ENCODE measurements around the gene CUBN.
"Not testable (repeated sequence)": the region's sequence is repeated elsewhere in the genome, so short reads cannot be mapped to it uniquely, and the experiment has no call there.

CUBN gene

DNA sequence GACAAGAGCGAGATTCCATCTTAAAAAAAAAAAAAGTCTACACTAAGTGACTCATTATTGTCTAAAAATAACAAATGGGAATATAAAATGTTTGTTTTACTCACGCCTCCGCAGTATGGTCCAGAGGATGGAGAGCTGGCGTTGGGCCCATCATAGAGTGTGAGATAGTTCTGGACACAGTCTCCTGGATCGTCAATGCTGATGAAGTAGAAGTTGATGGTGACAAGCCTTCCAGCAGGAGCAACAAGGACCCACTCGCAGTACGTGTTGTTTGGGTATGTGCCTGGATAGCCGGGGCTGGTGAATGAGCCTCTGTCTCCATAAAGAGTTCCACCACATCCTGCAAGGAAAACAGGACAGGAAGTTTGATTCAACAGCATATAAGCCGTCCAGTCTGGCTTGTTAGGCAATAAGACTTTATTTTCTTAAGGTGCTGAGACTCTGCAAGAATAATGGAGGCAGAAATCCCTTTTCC is 300.9 kb downstream of the CUBN start:
- TF ChIP-seq POLR2AphosphoS5 (IDR thresholded peaks at IDR 0.05; ENCODE audit: borderline replicate concordance, low read depth, low read length) (no peak), FOXP2 (optimal IDR thresholded peaks at IDR 0.05; ENCODE audit: control extremely low read depth, extremely low read length, insufficient read depth) (no peak), EZH2 (IDR thresholded peaks at IDR 0.05) (no peak)
- no peak overlapping the region for H3K9ac ChIP-seq (ENCODE audit: insufficient read length)
- H3K9me3 ChIP-seq (ENCODE audit: low read depth, low read length), result no peaks in the 10 kb centered on the region
- no peak for DNase-seq (ENCODE audit: low read depth, low spot score)
- H3K36me3 ChIP-seq (ENCODE audit: insufficient read depth, low read length), result no peaks in the 10 kb centered on the region
- no peak overlapping the region for H3K27ac ChIP-seq
- H3K4me3 ChIP-seq, result no peak overlapping the region

DNA sequence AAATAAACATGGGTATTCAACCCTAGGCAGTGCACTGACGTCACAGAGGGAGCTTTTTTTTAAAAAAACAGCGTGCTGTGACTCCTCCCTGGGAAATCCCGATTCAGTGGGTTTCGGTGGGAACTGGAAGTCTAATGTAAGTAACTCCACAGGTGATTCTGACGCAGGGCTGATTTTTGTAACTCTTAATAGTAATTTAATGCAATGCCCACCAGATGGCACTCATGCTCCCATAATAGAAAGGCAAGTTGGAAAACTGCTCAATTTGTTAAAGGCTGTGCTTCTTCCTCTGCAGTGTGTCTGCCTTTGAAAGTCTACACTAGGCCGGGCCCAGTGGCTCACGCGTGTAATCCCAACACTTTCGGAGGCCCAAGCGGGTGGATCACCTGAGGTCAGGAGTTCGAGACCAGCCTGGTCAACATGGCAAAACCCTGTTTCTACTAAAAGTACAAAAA is 301.5 kb downstream of the CUBN start:
- no peaks in the 10 kb centered on the region for H3K36me3 ChIP-seq (ENCODE audit: insufficient read depth, low read length)
- H3K4me3 ChIP-seq, result no peak overlapping the region
- H3K9me3 ChIP-seq (ENCODE audit: low read depth, low read length), result no peaks in the 10 kb centered on the region
- no peak overlapping the region for H3K9ac ChIP-seq (ENCODE audit: insufficient read length)
- no peak overlapping the region for H3K27ac ChIP-seq
- peak; percentile 37 for DNase-seq (ENCODE audit: low read depth, low spot score)
- no peak for TF ChIP-seq FOXP2 (optimal IDR thresholded peaks at IDR 0.05; ENCODE audit: control extremely low read depth, extremely low read length, insufficient read depth)
- TF ChIP-seq EZH2 (IDR thresholded peaks at IDR 0.05), result no peak
- no peak for TF ChIP-seq POLR2AphosphoS5 (IDR thresholded peaks at IDR 0.05; ENCODE audit: borderline replicate concordance, low read depth, low read length)

DNA sequence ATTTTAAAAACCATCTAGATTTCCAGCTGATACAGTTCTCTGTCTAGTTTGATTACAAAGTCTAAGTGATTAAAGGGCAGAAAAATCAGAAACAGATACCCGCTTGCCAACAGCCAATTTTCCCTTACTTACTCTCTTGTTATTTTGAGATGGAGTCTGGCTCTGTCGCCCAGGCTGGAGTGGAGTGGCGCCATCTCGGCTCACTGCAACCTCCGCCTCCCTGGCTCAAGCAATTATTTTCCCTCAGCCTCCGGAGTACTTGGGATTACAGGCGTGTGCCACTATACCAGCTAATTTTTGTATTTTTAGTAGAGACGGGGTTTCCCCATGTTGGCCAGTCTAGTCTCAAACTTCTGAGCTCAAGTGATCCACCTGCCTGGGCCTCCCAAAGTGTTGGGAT is 302.1 kb downstream of the CUBN start:
- H3K36me3 ChIP-seq (ENCODE audit: insufficient read depth, low read length); H3K4me3 ChIP-seq; H3K27ac ChIP-seq; DNase-seq (ENCODE audit: low read depth, low spot score); H3K9ac ChIP-seq (ENCODE audit: insufficient read length); H3K9me3 ChIP-seq (ENCODE audit: low read depth, low read length): not testable (repeated sequence)

DNA sequence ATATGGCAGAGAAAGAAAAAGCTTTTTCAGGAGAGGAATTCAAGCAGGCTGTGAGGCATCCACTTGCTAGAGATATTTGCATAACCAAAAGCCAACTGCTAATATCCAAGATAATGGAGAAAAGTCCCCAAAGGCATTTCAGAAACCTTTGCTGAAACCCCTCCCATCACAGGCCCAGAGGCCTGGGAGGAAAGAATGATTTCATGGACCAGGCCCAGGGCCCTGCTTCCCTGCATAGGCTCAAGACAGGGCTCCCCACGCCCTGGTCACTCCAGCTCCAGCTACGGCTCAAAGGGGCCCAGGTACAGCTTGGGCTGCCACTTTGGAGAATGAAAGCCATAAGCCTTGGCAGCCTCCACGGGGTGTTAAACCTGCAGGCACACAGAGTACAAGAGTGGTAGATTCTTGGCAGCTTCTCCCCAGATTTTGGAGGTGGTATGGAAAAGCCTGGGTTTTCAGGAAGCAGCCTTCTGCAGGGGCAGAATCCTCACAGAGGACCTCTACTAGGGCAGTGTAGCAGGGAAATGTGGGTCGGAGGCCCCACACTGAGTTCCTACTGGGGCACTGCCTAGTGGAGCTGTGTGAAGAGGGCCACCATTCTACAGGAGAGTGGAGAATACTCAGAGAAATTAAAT is 306.8 kb downstream of the CUBN start:
- no peak for TF ChIP-seq EZH2 (IDR thresholded peaks at IDR 0.05)
- TF ChIP-seq FOXP2 (optimal IDR thresholded peaks at IDR 0.05; ENCODE audit: control extremely low read depth, extremely low read length, insufficient read depth), result no peak
- TF ChIP-seq POLR2AphosphoS5 (IDR thresholded peaks at IDR 0.05; ENCODE audit: borderline replicate concordance, low read depth, low read length), result no peak
- Histone ChIP-seq H3K9me3 (ENCODE audit: low read depth, low read length) (no peaks in the 10 kb centered on the region), H3K9ac (ENCODE audit: insufficient read length) (no peak overlapping the region), H3K36me3 (ENCODE audit: insufficient read depth, low read length) (no peaks in the 10 kb centered on the region), H3K4me3 (no peak overlapping the region), H3K27ac (no peak overlapping the region)
- DNase-seq (ENCODE audit: low read depth, low spot score), result no peak

DNA sequence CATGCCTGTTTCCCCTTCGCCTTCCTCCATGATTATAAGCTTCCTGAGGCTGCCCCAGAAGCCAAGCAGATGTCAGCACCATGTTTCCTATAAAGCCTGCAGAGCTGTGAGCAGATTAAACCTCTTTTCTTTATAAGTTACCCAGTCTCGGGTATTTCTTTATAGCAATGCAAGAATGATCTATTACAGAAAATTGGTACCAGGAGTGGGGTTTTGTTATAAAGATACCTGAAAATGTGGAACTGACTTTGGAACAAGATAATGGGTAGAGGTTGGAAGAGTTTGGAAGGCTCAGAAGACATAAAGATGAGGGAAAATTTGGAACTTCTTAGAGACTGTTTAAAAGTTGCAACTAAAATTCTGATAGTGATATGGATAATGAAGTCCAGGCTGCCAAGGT is 307.6 kb downstream of the CUBN start:
- no peak overlapping the region for H3K27ac ChIP-seq
- no peaks in the 10 kb centered on the region for H3K36me3 ChIP-seq (ENCODE audit: insufficient read depth, low read length)
- no peak for DNase-seq (ENCODE audit: low read depth, low spot score)
- H3K4me3 ChIP-seq, result no peak overlapping the region
- no peak for TF ChIP-seq FOXP2 (optimal IDR thresholded peaks at IDR 0.05; ENCODE audit: control extremely low read depth, extremely low read length, insufficient read depth)
- TF ChIP-seq POLR2AphosphoS5 (IDR thresholded peaks at IDR 0.05; ENCODE audit: borderline replicate concordance, low read depth, low read length), result no peak
- TF ChIP-seq EZH2 (IDR thresholded peaks at IDR 0.05), result no peak
- no peak overlapping the region for H3K9ac ChIP-seq (ENCODE audit: insufficient read length)
- H3K9me3 ChIP-seq (ENCODE audit: low read depth, low read length), result no peaks in the 10 kb centered on the region

DNA sequence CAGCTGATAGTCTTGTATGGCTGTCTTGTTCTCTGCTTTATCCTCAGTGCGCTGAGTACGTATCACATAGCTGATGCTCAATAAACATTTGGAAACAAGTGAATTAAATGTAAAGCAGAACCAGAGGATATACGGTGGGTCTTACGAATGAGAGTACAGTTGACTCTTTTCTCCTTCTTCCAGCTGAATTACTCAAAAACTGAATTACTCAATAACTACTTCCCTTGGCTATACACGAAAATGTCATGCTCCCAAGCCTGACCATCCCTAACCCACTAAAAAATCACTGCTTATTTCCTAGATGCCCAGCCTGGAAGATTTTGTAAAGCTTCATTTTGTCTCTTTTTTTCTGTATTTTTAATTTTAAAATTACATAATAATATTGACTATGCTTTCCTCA is 309.2 kb downstream of the CUBN start:
- Histone ChIP-seq H3K4me3 (no peak overlapping the region), H3K36me3 (ENCODE audit: insufficient read depth, low read length) (no peaks in the 10 kb centered on the region), H3K27ac (no peak overlapping the region), H3K9ac (ENCODE audit: insufficient read length) (no peak overlapping the region), H3K9me3 (ENCODE audit: low read depth, low read length) (no peaks in the 10 kb centered on the region)
- TF ChIP-seq POLR2AphosphoS5 (IDR thresholded peaks at IDR 0.05; ENCODE audit: borderline replicate concordance, low read depth, low read length) (no peak), EZH2 (IDR thresholded peaks at IDR 0.05) (no peak), FOXP2 (optimal IDR thresholded peaks at IDR 0.05; ENCODE audit: control extremely low read depth, extremely low read length, insufficient read depth) (no peak)
- no peak for DNase-seq (ENCODE audit: low read depth, low spot score)

DNA sequence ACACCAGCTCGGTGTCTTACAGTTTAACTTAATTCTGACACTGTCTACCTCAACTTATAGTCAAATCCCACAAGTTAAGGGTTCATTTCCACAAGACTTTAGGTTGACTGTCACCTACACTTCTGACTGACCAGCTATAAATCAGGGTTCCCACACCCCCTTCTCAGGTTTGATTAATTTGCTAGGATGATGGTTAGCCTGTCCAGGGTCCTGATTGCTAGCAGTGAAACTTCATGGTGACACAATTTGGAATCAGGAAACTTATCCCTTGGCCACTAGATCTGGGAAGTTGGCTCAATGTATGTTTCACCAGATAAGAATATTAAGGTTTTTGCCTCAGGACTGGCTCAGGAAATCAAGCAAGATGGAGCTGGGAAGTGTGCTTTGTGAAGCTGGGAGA is 309.6 kb downstream of the CUBN start:
- H3K27ac ChIP-seq, result no peak overlapping the region
- TF ChIP-seq EZH2 (IDR thresholded peaks at IDR 0.05) (no peak), FOXP2 (optimal IDR thresholded peaks at IDR 0.05; ENCODE audit: control extremely low read depth, extremely low read length, insufficient read depth) (no peak), POLR2AphosphoS5 (IDR thresholded peaks at IDR 0.05; ENCODE audit: borderline replicate concordance, low read depth, low read length) (no peak)
- no peak for DNase-seq (ENCODE audit: low read depth, low spot score)

DNA sequence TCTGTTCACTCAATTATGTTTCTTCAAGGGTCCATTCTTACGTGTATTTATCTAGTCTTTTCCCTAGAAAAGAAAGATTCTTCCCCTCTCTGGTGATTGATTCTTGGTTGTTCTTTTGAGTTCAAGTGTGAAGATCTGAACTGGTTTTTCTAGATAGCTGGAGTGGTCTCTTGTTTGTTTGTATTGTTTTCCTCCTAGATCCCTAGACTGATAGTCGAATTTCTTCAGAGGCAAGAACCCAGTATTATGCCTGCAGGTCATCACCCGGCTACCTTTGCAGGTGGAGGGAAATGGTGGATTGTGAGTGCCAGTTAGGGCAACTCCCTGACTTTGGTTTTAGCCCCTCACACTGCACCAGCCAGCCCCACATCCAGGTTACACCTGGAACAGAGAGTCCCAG is 310.2 kb downstream of the CUBN start:
- TF ChIP-seq EZH2 (IDR thresholded peaks at IDR 0.05), result no peak
- no peak for TF ChIP-seq POLR2AphosphoS5 (IDR thresholded peaks at IDR 0.05; ENCODE audit: borderline replicate concordance, low read depth, low read length)
- no peak for TF ChIP-seq FOXP2 (optimal IDR thresholded peaks at IDR 0.05; ENCODE audit: control extremely low read depth, extremely low read length, insufficient read depth)
- Histone ChIP-seq H3K27ac (no peak overlapping the region), H3K4me3 (no peak overlapping the region), H3K36me3 (ENCODE audit: insufficient read depth, low read length) (no peaks in the 10 kb centered on the region), H3K9ac (ENCODE audit: insufficient read length) (no peak overlapping the region), H3K9me3 (ENCODE audit: low read depth, low read length) (no peaks in the 10 kb centered on the region)
- DNase-seq (ENCODE audit: low read depth, low spot score), result no peak

More for the DNA sequence above, 309.6 kb downstream of the CUBN start:
- Histone ChIP-seq H3K9ac (ENCODE audit: insufficient read length) (no peak overlapping the region), H3K36me3 (ENCODE audit: insufficient read depth, low read length) (no peaks in the 10 kb centered on the region), H3K4me3 (no peak overlapping the region), H3K9me3 (ENCODE audit: low read depth, low read length) (no peaks in the 10 kb centered on the region)

DNA sequence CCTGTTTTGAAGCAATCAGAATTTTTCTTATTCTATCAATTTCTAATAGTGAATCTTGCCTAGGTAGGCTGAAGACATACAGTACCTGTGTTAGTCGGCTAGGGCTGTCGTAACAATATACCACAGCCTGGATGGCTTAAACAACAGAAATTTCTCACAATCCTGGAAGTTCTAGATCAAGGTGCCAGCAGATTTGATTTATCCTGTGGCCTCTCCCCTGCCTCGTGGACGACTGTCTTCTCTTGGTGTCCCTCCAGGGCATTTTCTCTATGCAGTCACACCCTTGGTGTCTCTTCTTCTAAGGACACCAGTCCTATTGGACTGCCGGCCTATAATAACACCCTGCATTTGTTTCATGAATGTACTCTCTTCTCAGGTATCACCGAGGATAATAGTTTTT is 310.6 kb downstream of the CUBN start:
- Histone ChIP-seq H3K4me3 (no peak overlapping the region), H3K9me3 (ENCODE audit: low read depth, low read length) (no peaks in the 10 kb centered on the region), H3K9ac (ENCODE audit: insufficient read length) (no peak overlapping the region), H3K27ac (no peak overlapping the region), H3K36me3 (ENCODE audit: insufficient read depth, low read length) (no peaks in the 10 kb centered on the region)
- no peak for DNase-seq (ENCODE audit: low read depth, low spot score)
- TF ChIP-seq POLR2AphosphoS5 (IDR thresholded peaks at IDR 0.05; ENCODE audit: borderline replicate concordance, low read depth, low read length) (no peak), EZH2 (IDR thresholded peaks at IDR 0.05) (no peak), FOXP2 (optimal IDR thresholded peaks at IDR 0.05; ENCODE audit: control extremely low read depth, extremely low read length, insufficient read depth) (no peak)

All from SK-N-MC (cell line).